Activated CD8-positive, alpha-beta T cell treated with anti-CD3 and anti-CD28 coated beads for 36 hours (primary cell): ENCODE results near the gene IFI30. TPM values are rescaled to one million over a fixed set of nuclear protein-coding genes. Genes with fewer than 3 reads are reported as not detected.
A peak's percentile ranks its signal among the peaks of the same experiment; 100 is the strongest.

Experiments used
- ATAC-seq: fragments of 200-7000 bp; cut with Tn5 transposase; one replicate; pipeline ENCODE4 v1.10.0; 2021; ENCODE audit warnings: mild to moderate bottlenecking, moderate library complexity
- CTCF ChIA-PET: fragments of 350-600 bp; sonication (Branson Sonifier 250); formaldehyde crosslinking; loops from one replicate; lab custom pipeline; 2021; ENCODE audit warnings: antibody characterized with exemption; lab: Charles Lee
- POLR2A ChIA-PET: fragments of 350-600 bp; sonication (Branson Sonifier 250); formaldehyde crosslinking; loops from one replicate; lab custom pipeline; 2021; ENCODE audit warnings: antibody characterized with exemption; lab: Charles Lee
- DNase-seq: peaks from one replicate; pipeline ENCODE4 v3.0.0-alpha.2; 2020
- H3K27ac Mint-ChIP-seq: one replicate; pipeline ENCODE4 v1.8.0; 2021; ENCODE audit warnings: mild to moderate bottlenecking, mixed read lengths
- H3K27me3 Mint-ChIP-seq: one replicate; pipeline ENCODE4 v1.8.0; 2021; ENCODE audit warnings: mixed read lengths
- H3K36me3 Mint-ChIP-seq: one replicate; pipeline ENCODE4 v1.8.0; 2021; ENCODE audit warnings: low read depth, mixed read lengths
- H3K4me1 Mint-ChIP-seq: one replicate; pipeline ENCODE4 v1.8.0; 2021; ENCODE audit warnings: low read depth, mixed read lengths
- H3K4me3 Mint-ChIP-seq: one replicate; pipeline ENCODE4 v1.8.0; 2021; ENCODE audit warnings: mild to moderate bottlenecking, moderate library complexity, mixed read lengths
- H3K9me3 Mint-ChIP-seq: one replicate; pipeline ENCODE4 v1.8.0; 2021; ENCODE audit warnings: mixed read lengths
- intact Hi-C: fragments of 100-400 bp; cut with micrococcal nuclease; formaldehyde crosslinking; loops from one replicate; pipeline ENCODE4 v1.10.0; 2022
- total RNA-seq, 2 experiments: library from RNA; stranded (reverse); gene quantifications; one replicate each; pipeline ENCODE4 v1.2.3, GENCODE V29; 2021
- TF ChIP-seq, protein P1 (sequence below): fragments of 200-600 bp; IDR thresholded peaks from one replicate; pipeline ENCODE4 v1.8.0; 2022; ENCODE audit warnings: antibody characterized with exemption, mild to moderate bottlenecking

IFI30 gene
- 10 to 100 TPM; 21.9 to 22.9 TPM for total RNA-seq

- H3K9me3 Mint-ChIP-seq, result no peaks in the 10 kb centered on the region
- CTCF ChIA-PET, result interaction anchor here (0.9 to 1.3 kb wide), 3 partner anchors 12 to 61 kb away, joined by 3 to 4 read pairs (median 3); partner anchors contain the start of gene MPV17L2
- intact Hi-C loops, result no loop called here
- DNase-seq, result peak; percentile 72
- POLR2A ChIA-PET, result interaction anchor here (0.9 to 1.3 kb wide), 3 partner anchors 8 to 25 kb away, joined by 3 to 5 read pairs (median 5); no protein-coding TSS in a partner anchor
- ATAC-seq, result peak; percentile 86
- no peaks in the 10 kb centered on the region for H3K27me3 Mint-ChIP-seq
- peaks cover 4% of the 10 kb centered on the region for H3K36me3 Mint-ChIP-seq
- TF ChIP-seq, protein P1, sequence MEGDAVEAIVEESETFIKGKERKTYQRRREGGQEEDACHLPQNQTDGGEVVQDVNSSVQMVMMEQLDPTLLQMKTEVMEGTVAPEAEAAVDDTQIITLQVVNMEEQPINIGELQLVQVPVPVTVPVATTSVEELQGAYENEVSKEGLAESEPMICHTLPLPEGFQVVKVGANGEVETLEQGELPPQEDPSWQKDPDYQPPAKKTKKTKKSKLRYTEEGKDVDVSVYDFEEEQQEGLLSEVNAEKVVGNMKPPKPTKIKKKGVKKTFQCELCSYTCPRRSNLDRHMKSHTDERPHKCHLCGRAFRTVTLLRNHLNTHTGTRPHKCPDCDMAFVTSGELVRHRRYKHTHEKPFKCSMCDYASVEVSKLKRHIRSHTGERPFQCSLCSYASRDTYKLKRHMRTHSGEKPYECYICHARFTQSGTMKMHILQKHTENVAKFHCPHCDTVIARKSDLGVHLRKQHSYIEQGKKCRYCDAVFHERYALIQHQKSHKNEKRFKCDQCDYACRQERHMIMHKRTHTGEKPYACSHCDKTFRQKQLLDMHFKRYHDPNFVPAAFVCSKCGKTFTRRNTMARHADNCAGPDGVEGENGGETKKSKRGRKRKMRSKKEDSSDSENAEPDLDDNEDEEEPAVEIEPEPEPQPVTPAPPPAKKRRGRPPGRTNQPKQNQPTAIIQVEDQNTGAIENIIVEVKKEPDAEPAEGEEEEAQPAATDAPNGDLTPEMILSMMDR, result no peak
- H3K4me3 Mint-ChIP-seq, result peak within 1 kb of the TSS; percentile 80
- peak within 1 kb of the TSS; percentile 57 for H3K27ac Mint-ChIP-seq
- peaks cover 7% of the 10 kb centered on the region for H3K4me1 Mint-ChIP-seq
Observed at GRCh38 chr19:18173572-18174288, at the start of gene IFI30. Gene IFI30 (plus strand): TSS chr19:18173813. CDS start chr19:18173842, 29 bp downstream.

DNA sequence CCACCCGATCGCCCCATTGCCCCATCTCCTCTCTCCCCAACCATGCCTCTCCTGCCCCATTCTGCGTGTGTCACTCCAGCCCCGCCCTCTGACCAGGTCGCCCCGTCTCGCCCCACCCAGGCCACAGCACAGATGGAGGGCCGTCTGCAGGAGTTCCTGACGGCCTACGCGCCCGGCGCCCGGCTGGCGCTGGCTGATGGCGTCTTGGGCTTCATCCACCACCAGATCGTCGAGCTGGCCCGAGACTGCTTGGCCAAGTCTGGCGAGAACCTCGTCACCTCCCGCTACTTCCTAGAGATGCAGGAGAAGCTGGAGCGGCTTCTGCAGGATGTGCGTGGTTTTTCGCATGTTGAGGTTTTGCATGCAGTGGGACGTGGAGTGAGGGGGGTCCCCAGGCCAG, 49.8 kb upstream of the IFI30 start:
- Mint-ChIP-seq H3K27ac (no peak overlapping the region), H3K27me3 (no peaks in the 10 kb centered on the region), H3K9me3 (no peaks in the 10 kb centered on the region), H3K4me3 (no peak overlapping the region), H3K36me3 (peaks cover 21% of the 10 kb centered on the region), H3K4me1 (peaks cover 18% of the 10 kb centered on the region)
- intact Hi-C loops, result no loop called here
- TF ChIP-seq, protein P1, result no peak
- ATAC-seq (no peak), DNase-seq (no peak)
- CTCF ChIA-PET, result interaction anchor here (1.9 kb wide), 1 partner anchor 11 kb away, joined by 5 read pairs; no protein-coding TSS in a partner anchor
- POLR2A ChIA-PET, result interaction anchor here (0.7 kb wide), 1 partner anchor 10 kb away, joined by 3 read pairs; no protein-coding TSS in a partner anchor

GRCh38 chr19:18126097-18126496, 47.5 kb upstream of the IFI30 start:
- Mint-ChIP-seq H3K9me3 (no peaks in the 10 kb centered on the region), H3K27me3 (no peaks in the 10 kb centered on the region), H3K4me3 (no peak overlapping the region), H3K27ac (peak overlapping the region; percentile 63), H3K4me1 (no peaks in the 10 kb centered on the region), H3K36me3 (peaks cover 21% of the 10 kb centered on the region)
- POLR2A ChIA-PET, result interaction anchor here (1.3 kb wide), 1 partner anchor 26 kb away, joined by 5 read pairs; no protein-coding TSS in a partner anchor
- no peak for DNase-seq
- no peak for ATAC-seq
- TF ChIP-seq, protein P1, result no peak
- intact Hi-C loops, result no loop called here
- CTCF ChIA-PET, result interaction anchor here (0.7 kb wide), 1 partner anchor 67 kb away, joined by 3 read pairs; the partner anchor contains the start of gene MPV17L2

DNA sequence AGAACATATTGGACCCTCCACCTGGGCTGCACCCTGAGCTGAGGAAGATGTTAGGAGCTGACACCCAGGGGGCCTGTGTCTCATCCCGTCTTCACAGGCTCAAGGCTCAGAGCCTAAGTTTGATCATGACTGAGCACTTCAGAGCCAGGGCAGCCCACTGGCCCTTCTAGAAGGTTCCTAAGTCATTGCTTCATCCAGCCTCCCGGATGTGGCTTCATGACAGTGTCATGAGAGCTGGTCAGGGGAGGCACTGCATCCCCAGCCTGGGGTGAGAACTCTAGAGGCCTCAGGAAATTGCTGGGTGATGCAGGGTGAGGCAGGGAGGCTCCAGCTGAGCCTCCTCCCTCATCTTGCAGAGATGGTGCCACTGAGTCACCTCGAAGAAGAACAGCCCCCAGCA, 45.6 kb upstream of the IFI30 start:
- Mint-ChIP-seq H3K9me3 (no peaks in the 10 kb centered on the region), H3K27me3 (no peaks in the 10 kb centered on the region), H3K4me1 (no peaks in the 10 kb centered on the region), H3K27ac (peak overlapping the region; percentile 15), H3K4me3 (no peak overlapping the region), H3K36me3 (peaks cover 31% of the 10 kb centered on the region)
- ATAC-seq, result peak; percentile 71
- ChIA-PET POLR2A (interaction anchor here (0.8 to 1.9 kb wide), 7 partner anchors 8 to 127 kb away, joined by 3 to 8 read pairs (median 3); no protein-coding TSS in a partner anchor), CTCF (interaction anchor here (1.0 to 1.3 kb wide), 4 partner anchors 25 to 49 kb away, joined by 3 to 4 read pairs (median 4); partner anchors contain the start of gene PIK3R2)
- peak; percentile 36 for DNase-seq
- intact Hi-C loops, result no loop called here
- TF ChIP-seq, protein P1, result no peak
